GM19023 (cell line): ENCODE data around the gene CSNK1D.
A peak's percentile ranks its signal among the peaks of the same experiment; 100 is the strongest.
"Not testable (repeated sequence)": the region's sequence is repeated elsewhere in the genome, so short reads cannot be mapped to it uniquely, and the experiment has no call there.

Source experiments
- ATAC-seq: cut with Tn5 transposase; IDR thresholded peaks from one replicate; pipeline ENCODE4 v1.9.1; 2021; ENCODE audit warnings: mild to moderate bottlenecking, moderate library complexity; ENCODE audit not compliant: unreplicated experiment

The CSNK1D gene

GRCh38 chr17:82217120-82217529 lies 56.4 kb downstream of the CSNK1D start:
- ATAC-seq: no peak

- peak; percentile 37 for ATAC-seq
Observed at GRCh38 chr17:82216301-82217119, 57.0 kb downstream of the CSNK1D start.

- ATAC-seq: no peak
Observed at GRCh38 chr17:82215972-82216300, 57.6 kb downstream of the CSNK1D start.

GRCh38 chr17:82215095-82215971 lies 58.2 kb downstream of the CSNK1D start:
- no peak for ATAC-seq

- ATAC-seq: no peak
Observed at GRCh38 chr17:82214012-82214628, 59.4 kb downstream of the CSNK1D start.

- no peak for ATAC-seq
Observed at GRCh38 chr17:82213251-82214011, 60.1 kb downstream of the CSNK1D start.

GRCh38 chr17:82212331-82213250 lies 60.9 kb downstream of the CSNK1D start, which contains the start of gene CCDC57:
Gene CCDC57, minus strand, starts transcription at chr17:82212842. Its CDS starts 10,898 bp downstream, at chr17:82201944.
- ATAC-seq: peak; percentile 57

- not testable (repeated sequence) for ATAC-seq
Observed at GRCh38 chr17:82210655-82211054, 62.8 kb downstream of the CSNK1D start.

- peak; percentile 57 for ATAC-seq
Observed at GRCh38 chr17:82205720-82206508, 67.6 kb downstream of the CSNK1D start.

GRCh38 chr17:82204831-82205719 lies 68.4 kb downstream of the CSNK1D start:
- ATAC-seq: no peak

- ATAC-seq: no peak
Observed at GRCh38 chr17:82203920-82204319, 69.6 kb downstream of the CSNK1D start.

- ATAC-seq: no peak
Observed at GRCh38 chr17:82202981-82203380, 70.5 kb downstream of the CSNK1D start.

- ATAC-seq: no peak
Observed at GRCh38 chr17:82201498-82201910, 72.0 kb downstream of the CSNK1D start.

GRCh38 chr17:82200743-82201497 lies 72.6 kb downstream of the CSNK1D start:
- no peak for ATAC-seq

- no peak for ATAC-seq
Observed at GRCh38 chr17:82200135-82200534, 73.4 kb downstream of the CSNK1D start.

- ATAC-seq: no peak
Observed at GRCh38 chr17:82199496-82199895, 74.0 kb downstream of the CSNK1D start.

GRCh38 chr17:82198092-82198491 lies 75.4 kb downstream of the CSNK1D start:
- no peak for ATAC-seq
